ENCODE results near the gene NTSR2. TPM values are rescaled to one million over a fixed set of nuclear protein-coding genes. Genes with fewer than 3 reads are reported as not detected.

Gene NTSR2
- total and polyA plus RNA-seq, 10 of the 15 experiments (the other 5 are each of a cell fraction or from before 2014, with no cell fraction given), result not detected

- no peaks in the 10 kb centered on the region for H3K36me3 ChIP-seq (ENCODE audit: control insufficient read depth in 2 of 2, insufficient read depth in 2 of 2, low read length in 1 of 2)
- no peaks in the 10 kb centered on the region for H3K4me1 ChIP-seq (ENCODE audit: control insufficient read depth, insufficient read depth, low read length)
- ChIA-PET RAD21 (ENCODE audit: unreplicated experiment) (no interaction called here), SMC1A (ENCODE audit: uncharacterized antibody, unreplicated experiment) (interaction anchor here (1.4 kb wide), 1 partner anchor 202 kb away, joined by 3 read pairs; no protein-coding TSS in a partner anchor), POLR2A (interaction anchor here (0.5 kb wide), 1 partner anchor 132 kb away, joined by 3 read pairs; no protein-coding TSS in a partner anchor), CTCF (interaction anchor here (1.7 to 2.3 kb wide), 2 partner anchors 13 to 64 kb away, joined by 5 to 8 read pairs; no protein-coding TSS in a partner anchor)
- intact Hi-C loops (cut with micrococcal nuclease; ENCODE audit: unreplicated experiment) (no loop called here), in situ Hi-C loops (cut with MboI) (no loop called here)
- no peak for DNase-seq (ENCODE audit: low read depth, low spot score)
- no peak overlapping the region for H3K27ac ChIP-seq (ENCODE audit: control insufficient read depth, insufficient read depth)
- peaks cover 5 to 12% of the 10 kb centered on the region in 2 experiments; a peak in 3 of 4 replicates for H3K27me3 ChIP-seq (replicated peaks in 1 of 2; ENCODE audit: control insufficient read depth in 2 of 2, insufficient read depth in 2 of 2, low read length in 1 of 2)
- H3K9me3 ChIP-seq (replicated peaks; ENCODE audit: control insufficient read depth, insufficient read depth, low read length), result no peaks in the 10 kb centered on the region
- H3K4me2 ChIP-seq (ENCODE audit: control insufficient read depth, insufficient read depth), result no peak overlapping the region
- ATAC-seq, result no peak
- no peaks in the 10 kb centered on the region for H4K20me1 ChIP-seq (ENCODE audit: control insufficient read depth, insufficient read depth)
- no peak overlapping the region for H2AFZ ChIP-seq (ENCODE audit: control insufficient read depth, low read depth, low read length)
- no peak for FAIRE-seq
- H3K79me2 ChIP-seq (ENCODE audit: control insufficient read depth, insufficient read depth, low read length), result no peaks in the 10 kb centered on the region
- no peak overlapping the region for H3K4me3 ChIP-seq
- WGBS (ENCODE audit: insufficient coverage, insufficient replicate concordance, low lambda C conversion rate, missing lambda C conversion rate), result 25% methylated on average over 13 of the region's 13 CpGs
- BruUV-seq (replicated peaks), result no TSS peak
- no peak overlapping the region for H3K9ac ChIP-seq (ENCODE audit: control insufficient read depth, insufficient read depth, low read length)
- TF ChIP-seq CEBPB (IDR thresholded peaks at IDR 0.05; ENCODE audit: borderline replicate concordance in 1 of 2, low read depth in 2 of 2, low read length in 2 of 2) (no peak), YY1 (IDR thresholded peaks at IDR 0.05; ENCODE audit: low read depth, low read length) (no peak), ZNF384 (IDR thresholded peaks at IDR 0.05; ENCODE audit: borderline replicate concordance, low read depth, low read length) (no peak), RAD51 (IDR thresholded peaks at IDR 0.05) (no peak), TAF1 (IDR thresholded peaks at IDR 0.05; ENCODE audit: borderline replicate concordance, low read depth, low read length) (no peak), ASH2L (IDR thresholded peaks at IDR 0.05; ENCODE audit: borderline replicate concordance, low read depth) (no peak), STAT3 (IDR thresholded peaks at IDR 0.05; ENCODE audit: low read depth, low read length) (no peak), BRCA1 (IDR thresholded peaks at IDR 0.05; ENCODE audit: low read depth, low read length) (no peak), HDAC2 (IDR thresholded peaks at IDR 0.05) (no peak), ZBTB33 (IDR thresholded peaks at IDR 0.05) (no peak), POLR2AphosphoS5 (IDR thresholded peaks at IDR 0.05; ENCODE audit: low read length) (no peak), ESRRA (IDR thresholded peaks at IDR 0.05; ENCODE audit: low read length) (no peak), PAX5 (IDR thresholded peaks at IDR 0.05; ENCODE audit: borderline replicate concordance, low read depth, low read length) (no peak)
- TF ChIP-seq, protein P1, sequence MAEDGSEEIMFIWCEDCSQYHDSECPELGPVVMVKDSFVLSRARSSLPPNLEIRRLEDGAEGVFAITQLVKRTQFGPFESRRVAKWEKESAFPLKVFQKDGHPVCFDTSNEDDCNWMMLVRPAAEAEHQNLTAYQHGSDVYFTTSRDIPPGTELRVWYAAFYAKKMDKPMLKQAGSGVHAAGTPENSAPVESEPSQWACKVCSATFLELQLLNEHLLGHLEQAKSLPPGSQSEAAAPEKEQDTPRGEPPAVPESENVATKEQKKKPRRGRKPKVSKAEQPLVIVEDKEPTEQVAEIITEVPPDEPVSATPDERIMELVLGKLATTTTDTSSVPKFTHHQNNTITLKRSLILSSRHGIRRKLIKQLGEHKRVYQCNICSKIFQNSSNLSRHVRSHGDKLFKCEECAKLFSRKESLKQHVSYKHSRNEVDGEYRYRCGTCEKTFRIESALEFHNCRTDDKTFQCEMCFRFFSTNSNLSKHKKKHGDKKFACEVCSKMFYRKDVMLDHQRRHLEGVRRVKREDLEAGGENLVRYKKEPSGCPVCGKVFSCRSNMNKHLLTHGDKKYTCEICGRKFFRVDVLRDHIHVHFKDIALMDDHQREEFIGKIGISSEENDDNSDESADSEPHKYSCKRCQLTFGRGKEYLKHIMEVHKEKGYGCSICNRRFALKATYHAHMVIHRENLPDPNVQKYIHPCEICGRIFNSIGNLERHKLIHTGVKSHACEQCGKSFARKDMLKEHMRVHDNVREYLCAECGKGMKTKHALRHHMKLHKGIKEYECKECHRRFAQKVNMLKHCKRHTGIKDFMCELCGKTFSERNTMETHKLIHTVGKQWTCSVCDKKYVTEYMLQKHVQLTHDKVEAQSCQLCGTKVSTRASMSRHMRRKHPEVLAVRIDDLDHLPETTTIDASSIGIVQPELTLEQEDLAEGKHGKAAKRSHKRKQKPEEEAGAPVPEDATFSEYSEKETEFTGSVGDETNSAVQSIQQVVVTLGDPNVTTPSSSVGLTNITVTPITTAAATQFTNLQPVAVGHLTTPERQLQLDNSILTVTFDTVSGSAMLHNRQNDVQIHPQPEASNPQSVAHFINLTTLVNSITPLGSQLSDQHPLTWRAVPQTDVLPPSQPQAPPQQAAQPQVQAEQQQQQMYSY (CRISPR knock-in tag; IDR thresholded peaks at IDR 0.05), result no peak
- TF ChIP-seq, protein P2, sequence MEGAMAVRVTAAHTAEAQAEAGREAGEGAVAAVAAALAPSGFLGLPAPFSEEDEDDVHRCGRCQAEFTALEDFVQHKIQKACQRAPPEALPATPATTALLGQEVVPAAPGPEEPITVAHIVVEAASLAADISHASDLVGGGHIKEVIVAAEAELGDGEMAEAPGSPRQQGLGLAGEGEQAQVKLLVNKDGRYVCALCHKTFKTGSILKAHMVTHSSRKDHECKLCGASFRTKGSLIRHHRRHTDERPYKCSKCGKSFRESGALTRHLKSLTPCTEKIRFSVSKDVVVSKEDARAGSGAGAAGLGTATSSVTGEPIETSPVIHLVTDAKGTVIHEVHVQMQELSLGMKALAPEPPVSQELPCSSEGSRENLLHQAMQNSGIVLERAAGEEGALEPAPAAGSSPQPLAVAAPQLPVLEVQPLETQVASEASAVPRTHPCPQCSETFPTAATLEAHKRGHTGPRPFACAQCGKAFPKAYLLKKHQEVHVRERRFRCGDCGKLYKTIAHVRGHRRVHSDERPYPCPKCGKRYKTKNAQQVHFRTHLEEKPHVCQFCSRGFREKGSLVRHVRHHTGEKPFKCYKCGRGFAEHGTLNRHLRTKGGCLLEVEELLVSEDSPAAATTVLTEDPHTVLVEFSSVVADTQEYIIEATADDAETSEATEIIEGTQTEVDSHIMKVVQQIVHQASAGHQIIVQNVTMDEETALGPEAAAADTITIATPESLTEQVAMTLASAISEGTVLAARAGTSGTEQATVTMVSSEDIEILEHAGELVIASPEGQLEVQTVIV (IDR thresholded peaks at IDR 0.05; ENCODE audit: borderline replicate concordance, partially characterized antibody), result no peak
- TF ChIP-seq, protein P3, sequence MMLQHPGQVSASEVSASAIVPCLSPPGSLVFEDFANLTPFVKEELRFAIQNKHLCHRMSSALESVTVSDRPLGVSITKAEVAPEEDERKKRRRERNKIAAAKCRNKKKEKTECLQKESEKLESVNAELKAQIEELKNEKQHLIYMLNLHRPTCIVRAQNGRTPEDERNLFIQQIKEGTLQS (IDR thresholded peaks at IDR 0.05; ENCODE audit: borderline replicate concordance, extremely low read depth, low read depth, low read length), result no peak
Measured at GRCh38 chr2:11679486-11680181, 9.6 kb upstream of the NTSR2 start.
